Erythroblast (primary cell): ENCODE measurements around the gene POU5F1.
"Not testable (repeated sequence)": the region's sequence is repeated elsewhere in the genome, so short reads cannot be mapped to it uniquely, and the experiment has no call there.

Experiments used
- GATA1 ChIP-seq: IDR thresholded peaks from 2 replicates; pipeline ENCODE4 v1.6.1; 2011; ENCODE audit warnings: low read depth, mild to moderate bottlenecking, control low read depth, low read length, moderate library complexity
- POLR2A ChIP-seq: IDR thresholded peaks from 2 replicates; pipeline ENCODE4 v1.6.1; 2011; ENCODE audit warnings: mild to moderate bottlenecking, low read length

DNA sequence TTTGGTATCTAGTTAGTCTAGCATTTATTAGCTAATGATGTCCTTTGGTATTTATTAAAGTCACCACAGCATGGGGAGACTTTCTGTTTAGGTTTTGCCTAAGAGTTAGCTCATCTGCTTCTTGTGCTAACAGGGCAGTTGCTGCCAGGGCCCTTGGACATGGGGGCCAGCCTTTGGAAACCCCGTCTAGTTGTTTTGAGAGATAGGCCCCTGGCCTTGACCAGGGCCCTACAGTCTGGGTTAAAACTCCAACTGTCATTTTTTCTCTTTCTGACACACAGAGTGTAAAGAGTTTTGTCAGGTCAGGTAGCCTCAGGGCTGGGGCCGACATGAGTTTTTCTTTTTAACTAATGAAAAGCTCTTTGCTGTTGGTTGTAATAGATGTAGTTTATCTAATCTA lies 12.8 kb upstream of the POU5F1 start:
- TF ChIP-seq POLR2A, GATA1: not testable (repeated sequence)
